Left renal pelvis (tissue), 4 donors: ENCODE data around the gene THEM5. TPM values are rescaled to one million over a fixed set of nuclear protein-coding genes. Genes with fewer than 3 reads are reported as not detected.
A peak's percentile ranks its signal among the peaks of the same experiment; 100 is the strongest.

Experiments used
- DNase-seq, 4 donors: peaks; one replicate each; pipeline ENCODE4 v3.0.0-alpha.2; 2013; ENCODE audit warnings: low read depth in 4 of 4, low spot score in 3 of 4
- polyA plus RNA-seq, 4 donors: library from polyadenylated mRNA; unstranded; fragments of 120-200 nt; gene quantifications; one replicate each; pipeline ENCODE4 v1.2.1, GENCODE V29; 2013; ENCODE audit not compliant: insufficient read length in 4 of 4

The THEM5 gene
- polyA plus RNA-seq, 4 donors: 0.56 to 0.90 (median 0.78) TPM

DNA sequence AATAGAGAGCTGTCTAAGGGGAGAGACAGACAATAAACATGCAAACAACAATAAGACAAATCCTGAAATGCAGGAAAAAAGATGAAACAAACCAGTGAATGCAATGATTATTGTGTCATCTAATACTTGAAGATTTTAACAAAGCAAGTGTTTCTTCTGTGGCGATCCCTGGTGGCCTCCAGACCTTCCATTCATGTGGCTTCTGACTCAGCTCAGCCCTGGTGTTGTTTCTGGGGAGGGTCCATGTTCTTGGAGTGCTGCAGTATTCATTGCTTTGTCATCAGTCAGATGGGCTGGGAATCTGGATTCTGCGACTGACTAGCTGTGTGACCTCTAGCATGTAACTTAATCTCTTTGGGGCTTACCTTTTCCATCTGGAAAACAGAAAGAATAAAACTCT lies 12.4 kb downstream of the THEM5 start:
- DNase-seq: no peak

DNA sequence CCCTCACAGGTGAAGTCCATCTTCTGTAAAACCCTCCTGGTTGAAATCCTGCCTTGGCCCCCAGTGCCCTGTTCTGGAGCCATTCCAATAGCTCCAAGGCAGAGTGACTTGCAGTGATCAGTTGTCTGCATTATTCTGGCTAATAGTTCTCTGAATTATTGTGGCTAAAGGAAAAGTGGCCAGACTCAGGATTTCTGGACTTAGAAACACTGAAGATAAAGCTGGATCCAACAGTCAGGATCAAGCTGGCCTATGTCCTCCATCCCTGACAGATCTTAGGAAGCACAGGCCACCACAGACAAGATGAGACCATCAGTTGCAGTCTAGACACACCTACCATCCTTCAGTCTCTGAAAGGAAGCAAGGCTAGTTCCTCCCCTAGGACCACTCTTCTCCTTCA lies 13.1 kb downstream of the THEM5 start:
- no peak for DNase-seq

- peak in 1 of 4 donors; percentile 40 for DNase-seq
These were observed 13.8 kb downstream of the THEM5 start, which contains the start of gene C2CD4D for GRCh38 chr1:151839457-151840403. Gene C2CD4D (minus strand): TSS chr1:151839820. CDS start chr1:151838989, 831 bp downstream.

GRCh38 chr1:151839082-151839412 lies 14.5 kb downstream of the THEM5 start:
- no peak for DNase-seq

DNA sequence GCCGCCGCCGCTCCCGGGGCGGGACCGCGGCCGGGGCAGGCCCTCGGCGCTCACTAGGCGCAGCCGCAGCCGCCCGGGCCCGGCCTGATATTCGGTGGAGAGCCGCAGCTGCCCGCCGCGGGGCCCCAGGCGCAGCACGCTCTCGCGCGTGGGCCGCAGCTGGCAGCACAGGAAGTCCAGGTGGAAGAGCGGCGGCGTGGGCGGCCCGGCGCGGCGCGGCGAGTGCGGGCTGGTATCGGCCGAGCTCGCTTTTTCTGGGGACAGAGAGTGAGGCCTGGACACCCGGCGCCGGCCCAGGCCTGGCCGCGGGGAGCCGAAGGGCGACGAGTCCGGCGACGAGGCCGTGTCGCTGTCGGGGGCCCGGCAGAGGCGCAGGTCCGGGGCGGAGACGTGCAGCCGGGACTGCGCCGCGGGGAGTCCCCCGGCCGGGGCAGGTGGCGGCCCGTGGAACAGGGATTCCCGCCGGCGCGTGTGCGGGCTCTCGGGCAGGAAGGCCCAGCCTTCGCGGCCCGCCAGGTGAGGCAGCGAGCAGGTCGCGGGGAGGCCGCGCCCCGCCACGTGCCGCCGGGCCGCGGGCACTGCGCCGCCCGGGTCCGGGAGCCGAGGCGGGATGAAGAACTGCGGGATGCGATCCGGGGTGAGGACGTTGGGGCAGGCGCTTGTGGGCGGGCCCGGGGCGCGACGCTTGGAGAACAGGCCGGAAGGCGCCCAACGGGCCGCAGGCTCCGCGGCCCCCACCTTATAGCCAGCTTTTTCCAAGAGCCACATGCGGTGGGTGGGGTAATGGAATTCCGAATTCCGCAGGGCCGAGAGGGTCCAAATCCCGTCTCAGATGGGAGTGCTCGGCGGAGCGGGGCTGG lies 15.1 kb downstream of the THEM5 start:
- no peak for DNase-seq

DNA sequence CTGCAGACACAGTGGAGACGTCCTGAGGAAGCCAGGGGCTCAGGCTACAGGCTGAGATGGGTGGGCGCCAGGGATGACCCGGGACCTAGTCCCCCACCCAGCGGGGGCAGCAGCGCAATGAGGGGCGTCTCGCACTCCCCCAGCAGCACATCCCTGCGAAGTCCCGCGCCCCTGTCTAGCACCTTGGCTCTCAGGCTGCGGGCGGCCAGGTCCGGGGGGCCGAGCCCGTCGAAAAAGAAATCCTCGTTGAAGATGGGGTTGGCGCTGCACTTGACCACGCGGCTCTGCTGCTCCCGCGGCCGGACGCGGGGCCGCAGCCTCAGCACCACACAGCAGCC lies 15.7 kb downstream of the THEM5 start:
- DNase-seq: no peak

DNA sequence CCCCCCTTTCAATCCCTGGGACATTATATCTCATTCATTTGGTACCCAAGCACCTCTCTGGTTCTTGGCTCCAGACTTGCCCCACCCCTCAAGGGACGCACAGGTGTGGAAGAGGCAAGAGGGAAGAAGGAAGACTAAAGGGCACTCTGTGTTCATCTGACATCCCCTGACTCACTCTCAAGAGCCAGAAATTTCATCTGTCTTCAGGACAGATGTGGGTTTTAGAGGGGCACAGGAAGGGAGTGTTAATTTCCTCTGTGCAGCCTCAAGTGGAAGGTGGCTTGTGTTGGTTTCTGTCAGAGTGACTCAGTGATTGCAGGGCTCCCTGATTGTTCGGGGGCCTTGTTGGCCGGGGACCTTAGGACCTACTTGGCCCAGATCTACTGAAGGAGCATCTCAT lies 16.3 kb downstream of the THEM5 start:
- DNase-seq: no peak

GRCh38 chr1:151835596-151835995 lies 17.9 kb downstream of the THEM5 start:
- no peak for DNase-seq

GRCh38 chr1:151834239-151834638 lies 19.3 kb downstream of the THEM5 start:
- no peak for DNase-seq

- DNase-seq: no peak
These were observed 20.2 kb downstream of the THEM5 start for GRCh38 chr1:151833172-151833900.

GRCh38 chr1:151832318-151832980 lies 21.1 kb downstream of the THEM5 start:
- no peak for DNase-seq

DNA sequence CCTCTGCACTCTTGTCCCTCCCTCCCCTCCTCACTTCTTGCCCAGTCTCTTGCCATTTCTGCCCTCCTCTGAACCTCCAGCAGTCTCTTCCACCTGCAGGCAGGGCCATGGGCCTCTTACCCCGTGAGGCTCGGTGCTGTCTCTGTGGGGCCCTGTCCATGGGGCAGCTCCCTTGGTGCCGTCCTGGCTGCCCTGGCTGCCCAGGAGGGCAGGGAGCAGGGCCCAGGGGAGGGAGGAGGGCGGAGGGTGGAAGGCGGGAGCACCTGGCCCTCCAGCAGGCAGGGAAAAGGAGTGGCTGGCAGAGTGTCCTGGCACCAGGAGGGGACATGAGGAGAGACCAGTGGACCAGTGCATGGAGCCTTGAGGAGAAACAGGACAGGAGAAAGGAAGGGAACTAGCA lies 21.9 kb downstream of the THEM5 start, which contains the start of gene RORC:
RORC (minus strand) TSS at position 198 of the 400 bp plus-strand sequence; CDS start at position 160, 38 bp downstream.
- DNase-seq: no peak

- no peak for DNase-seq
These were observed 22.3 kb downstream of the THEM5 start for GRCh38 chr1:151831256-151831591.

- DNase-seq: no peak
These were observed 23.5 kb downstream of the THEM5 start for GRCh38 chr1:151830055-151830454.

DNA sequence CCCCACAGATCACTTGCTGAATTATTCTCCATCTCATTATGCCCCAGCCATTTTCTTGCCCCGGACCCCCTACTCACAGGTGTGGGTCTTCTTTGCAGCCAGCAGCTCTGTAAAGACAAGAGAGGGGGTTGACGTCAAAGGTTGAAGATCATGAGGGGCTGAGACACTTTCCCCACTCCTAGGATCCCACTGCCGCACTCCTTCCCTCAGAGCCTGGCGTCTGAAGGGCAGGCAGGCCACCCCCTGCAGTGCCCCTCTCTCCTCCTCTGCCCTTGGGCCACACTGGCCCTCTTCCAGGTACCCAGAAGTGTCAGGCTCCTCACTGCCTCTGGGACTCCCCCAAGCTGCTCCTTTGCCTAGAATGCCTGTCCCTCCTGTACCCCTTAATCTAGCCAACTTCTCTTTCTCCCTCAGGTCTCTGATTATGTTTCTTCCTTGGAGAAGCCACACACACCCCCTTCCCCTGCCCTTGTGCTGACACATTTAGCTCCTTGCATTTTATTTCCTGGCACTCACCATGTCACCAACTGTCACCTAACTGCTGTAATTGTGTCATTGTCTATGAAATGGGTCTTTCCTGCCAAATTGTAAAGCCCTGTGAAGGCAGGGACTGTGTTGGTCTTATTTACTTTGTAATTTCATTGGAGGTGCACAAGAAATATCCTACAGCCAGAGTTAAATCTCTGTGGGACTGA lies 24.0 kb downstream of the THEM5 start:
- no peak for DNase-seq

DNA sequence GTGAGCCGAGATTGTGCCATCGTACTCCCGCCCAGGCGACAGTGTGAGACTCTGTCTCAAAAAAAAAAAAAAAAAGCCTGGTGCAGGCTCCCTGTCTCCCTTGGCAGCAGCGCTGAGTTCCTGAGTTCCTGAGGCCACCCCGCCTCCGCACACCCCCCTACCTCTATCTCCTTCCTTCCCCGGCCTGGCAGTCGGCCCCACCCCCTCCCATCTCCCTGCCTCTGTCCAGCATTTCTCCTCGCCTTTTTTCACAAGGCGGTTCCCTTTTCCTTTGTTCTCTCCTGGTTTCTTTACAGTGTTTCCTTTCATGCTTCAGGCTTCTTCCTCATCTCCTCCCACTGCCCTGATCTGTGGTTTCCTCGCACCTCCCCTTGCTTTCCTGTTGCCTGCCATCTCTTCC lies 24.6 kb downstream of the THEM5 start:
- DNase-seq: peak in 1 of 4 donors; percentile 33

DNA sequence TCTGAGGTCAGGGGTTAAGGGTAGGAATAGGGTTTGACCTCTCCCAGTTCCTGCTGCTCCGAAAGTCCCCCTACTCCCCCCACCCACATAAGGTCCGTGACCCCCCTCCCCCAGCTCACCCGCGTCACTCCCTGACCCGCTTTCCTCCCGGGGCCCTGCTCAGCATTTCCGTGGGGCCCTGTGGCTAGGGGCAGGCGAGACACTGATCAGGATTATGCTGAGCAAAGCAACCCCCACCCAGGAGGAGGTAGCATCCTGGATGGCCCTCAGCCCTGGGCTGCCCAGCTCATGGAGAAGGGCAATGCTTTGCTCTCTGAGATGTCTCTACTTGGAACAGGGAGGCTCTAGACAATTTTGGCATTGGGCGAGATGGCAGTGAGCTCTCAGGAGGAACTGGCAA lies 25.7 kb downstream of the THEM5 start:
- no peak for DNase-seq

DNA sequence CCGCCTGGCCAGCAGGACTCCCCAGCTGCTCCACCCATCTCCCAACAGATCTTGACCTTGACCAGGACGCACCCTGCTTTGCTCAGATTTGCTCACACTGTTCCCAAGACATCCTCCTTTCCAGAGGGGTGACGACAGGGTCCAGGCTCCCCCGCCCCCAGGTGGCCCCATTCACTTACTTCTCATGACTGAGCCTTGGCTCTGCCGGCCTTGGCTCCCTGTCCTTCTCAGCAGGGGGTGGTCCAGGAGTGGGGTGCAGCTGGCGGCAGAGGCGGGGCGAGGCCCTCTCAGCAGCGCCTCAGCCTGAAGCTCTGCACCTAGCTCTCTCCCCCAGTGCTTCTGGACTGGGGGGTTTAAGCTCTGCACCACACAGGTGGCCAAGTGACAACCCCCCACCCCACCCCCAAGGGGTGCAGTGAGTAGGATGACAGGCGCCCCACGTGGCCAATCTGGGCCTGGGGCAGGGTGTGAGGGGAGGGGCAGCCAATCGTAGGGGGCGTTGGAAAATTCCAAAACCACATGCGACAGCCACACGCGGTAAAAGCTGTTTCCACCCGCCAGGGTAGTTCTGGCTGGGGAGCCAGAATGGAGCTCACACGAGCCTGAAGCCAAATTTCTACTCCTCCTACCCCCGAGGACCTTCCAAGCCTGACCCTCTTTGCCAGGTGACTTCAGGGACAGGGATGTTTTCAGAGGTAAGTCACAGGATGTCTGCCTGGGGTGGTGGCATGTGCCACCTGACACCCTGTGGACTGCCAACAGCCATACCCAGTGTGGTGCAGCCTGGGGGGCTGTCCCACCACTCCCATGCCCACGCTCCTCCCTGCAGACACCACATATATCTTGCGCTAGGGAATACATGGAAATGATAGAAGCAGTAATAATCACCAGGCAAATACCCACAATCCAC lies 27.5 kb downstream of the THEM5 start:
- DNase-seq: no peak

DNA sequence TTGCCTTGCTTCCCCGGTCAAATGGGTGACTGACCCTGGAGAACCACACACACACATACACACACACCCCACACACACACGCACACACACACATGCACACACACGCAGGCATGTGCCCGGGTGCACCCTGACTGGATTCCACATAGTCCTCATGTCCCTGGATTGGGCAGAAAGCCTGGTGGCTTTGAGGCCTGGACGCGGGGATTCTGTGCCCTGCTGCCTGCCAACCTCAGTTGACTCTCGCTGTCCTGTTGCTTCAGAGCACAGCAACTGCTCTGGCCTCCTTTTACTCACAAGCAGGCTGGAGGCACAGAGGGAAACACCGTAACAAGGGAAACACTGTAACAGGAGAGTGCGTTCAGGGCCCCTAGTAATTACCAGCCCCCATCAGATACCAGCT lies 28.3 kb downstream of the THEM5 start:
- DNase-seq: no peak
